Stomach (tissue), 4 donors: Measurements from ENCODE around the gene PRMT6.

Experiments used
- POLR2A ChIP-seq, 4 donors: fragments of 450-650 bp; IDR thresholded peaks; one replicate each; pipeline ENCODE4 v1.6.1; 2016; ENCODE audit warnings: antibody characterized with exemption in 4 of 4, control low read depth in 2 of 4, mild to moderate bottlenecking in 1 of 4, moderate library complexity in 1 of 4
- TF ChIP-seq, protein P1 (sequence below), 7 experiments: fragments of 450-650 bp in 4 of 7; fragments of 200-600 bp in 3 of 7; sonication (generic) in 3 of 7; IDR thresholded peaks; one replicate each; pipeline ENCODE4 v1.5.1; 2016 to 2019; ENCODE audit warnings: antibody characterized with exemption in 7 of 7, control low read depth in 2 of 7, mild to moderate bottlenecking in 1 of 7

DNA sequence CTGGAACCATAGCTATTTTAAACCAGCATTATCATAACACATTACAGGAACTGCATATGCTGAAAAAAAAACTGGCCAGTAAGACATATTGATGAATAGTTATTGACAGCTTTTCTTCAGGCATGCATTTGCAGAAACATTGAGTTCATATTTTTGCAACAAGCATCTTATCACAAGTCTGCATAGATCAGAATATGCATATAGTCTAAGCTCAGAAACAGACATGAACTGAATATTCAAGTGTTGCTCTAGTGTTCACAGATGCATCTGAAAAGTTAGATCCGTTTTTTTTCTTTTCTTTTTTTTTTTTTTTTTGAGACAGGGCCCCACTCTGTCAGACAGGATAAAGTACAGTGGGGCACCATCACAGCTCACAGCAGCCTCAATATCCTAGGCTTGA is 22.8 kb downstream of the PRMT6 start:
- TF ChIP-seq, protein P1, sequence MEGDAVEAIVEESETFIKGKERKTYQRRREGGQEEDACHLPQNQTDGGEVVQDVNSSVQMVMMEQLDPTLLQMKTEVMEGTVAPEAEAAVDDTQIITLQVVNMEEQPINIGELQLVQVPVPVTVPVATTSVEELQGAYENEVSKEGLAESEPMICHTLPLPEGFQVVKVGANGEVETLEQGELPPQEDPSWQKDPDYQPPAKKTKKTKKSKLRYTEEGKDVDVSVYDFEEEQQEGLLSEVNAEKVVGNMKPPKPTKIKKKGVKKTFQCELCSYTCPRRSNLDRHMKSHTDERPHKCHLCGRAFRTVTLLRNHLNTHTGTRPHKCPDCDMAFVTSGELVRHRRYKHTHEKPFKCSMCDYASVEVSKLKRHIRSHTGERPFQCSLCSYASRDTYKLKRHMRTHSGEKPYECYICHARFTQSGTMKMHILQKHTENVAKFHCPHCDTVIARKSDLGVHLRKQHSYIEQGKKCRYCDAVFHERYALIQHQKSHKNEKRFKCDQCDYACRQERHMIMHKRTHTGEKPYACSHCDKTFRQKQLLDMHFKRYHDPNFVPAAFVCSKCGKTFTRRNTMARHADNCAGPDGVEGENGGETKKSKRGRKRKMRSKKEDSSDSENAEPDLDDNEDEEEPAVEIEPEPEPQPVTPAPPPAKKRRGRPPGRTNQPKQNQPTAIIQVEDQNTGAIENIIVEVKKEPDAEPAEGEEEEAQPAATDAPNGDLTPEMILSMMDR (IDR thresholded peaks at IDR 0.05) = no peak
- TF ChIP-seq POLR2A (IDR thresholded peaks at IDR 0.05) = no peak
